Osteoblast (primary cell): ENCODE measurements around the gene ZCCHC2. TPM values are rescaled to one million over a fixed set of nuclear protein-coding genes. Genes with fewer than 3 reads are reported as not detected.

Source experiments
- DNase-seq: peaks from one replicate; pipeline ENCODE4 v3.0.0; 2011; ENCODE audit warnings: low spot score, mixed read lengths; ENCODE audit not compliant: insufficient read length; ENCODE audit errors: missing footprints
- H2AFZ ChIP-seq: 2 replicates; pipeline ENCODE4 v1.6.0; 2011; ENCODE audit warnings: mild to moderate bottlenecking, low read length
- H3K27ac ChIP-seq: 2 replicates; pipeline ENCODE4 v1.5.1; 2011; ENCODE audit warnings: mild to moderate bottlenecking, low read depth, low read length, moderate library complexity
- H3K27me3 ChIP-seq: 2 replicates; pipeline ENCODE4 v1.6.0; 2012; ENCODE audit warnings: mild to moderate bottlenecking, control low read depth, inconsistent platforms, low read length, moderate library complexity; ENCODE audit not compliant: insufficient read depth
- H3K36me3 ChIP-seq: 2 replicates; pipeline ENCODE4 v1.5.1; 2011; ENCODE audit warnings: mild to moderate bottlenecking, low read length, control low read depth, moderate library complexity; ENCODE audit not compliant: insufficient read depth
- H3K4me1 ChIP-seq: 2 replicates; pipeline ENCODE4 v1.5.1; 2011; ENCODE audit warnings: mild to moderate bottlenecking, low read length, control low read depth, moderate library complexity; ENCODE audit not compliant: insufficient read depth
- H3K4me2 ChIP-seq: 2 replicates; pipeline ENCODE4 v1.6.0; 2011; ENCODE audit warnings: mild to moderate bottlenecking, low read length; ENCODE audit not compliant: insufficient read depth
- H3K4me3 ChIP-seq: fragments of 200-600 bp; sonication (generic); 3 replicates; pipeline ENCODE4 v1.5.1; 2012; ENCODE audit warnings: mild to moderate bottlenecking, low read length, inconsistent platforms; ENCODE audit not compliant: insufficient read depth
- H3K79me2 ChIP-seq: 2 replicates; pipeline ENCODE4 v1.6.0; 2012; ENCODE audit warnings: mild to moderate bottlenecking, low read length, control low read depth, inconsistent platforms; ENCODE audit not compliant: insufficient read depth
- H3K9me3 ChIP-seq: 2 replicates; pipeline ENCODE4 v1.5.1; 2011; ENCODE audit warnings: low read depth, low read length, control low read depth
- H4K20me1 ChIP-seq: 2 replicates; pipeline ENCODE4 v1.6.0; 2012; ENCODE audit warnings: mild to moderate bottlenecking, low read length, control low read depth; ENCODE audit not compliant: insufficient read depth
- CTCF ChIP-seq: IDR thresholded peaks from 2 replicates; pipeline ENCODE4 v1.5.1; 2011; ENCODE audit warnings: mild to moderate bottlenecking, low read depth, low read length, moderate library complexity; ENCODE audit errors: extremely low read depth
- total RNA-seq: library from RNA; depleted of rRNA; stranded (reverse); fragments of >200 nt; gene quantifications from 2 replicates; pipeline ENCODE4 v1.2.3, GENCODE V29; 2012

ZCCHC2 gene
- total RNA-seq, 1 donor = 10.1 TPM

- no peak overlapping the region for H2AFZ ChIP-seq
- TF ChIP-seq CTCF = no peak
- H3K4me2 ChIP-seq = no peak overlapping the region
- no peaks in the 10 kb centered on the region for H4K20me1 ChIP-seq
- DNase-seq = no peak
- H3K4me1 ChIP-seq = no peaks in the 10 kb centered on the region
- no peaks in the 10 kb centered on the region for H3K9me3 ChIP-seq
- H3K4me3 ChIP-seq = no peak overlapping the region
- no peak overlapping the region for H3K27ac ChIP-seq
- H3K36me3 ChIP-seq = no peaks in the 10 kb centered on the region
- H3K79me2 ChIP-seq = no peaks in the 10 kb centered on the region
- H3K27me3 ChIP-seq = no peaks in the 10 kb centered on the region
These were observed 10.3 kb upstream of the ZCCHC2 start for GRCh38 chr18:62512532-62512931.

GRCh38 chr18:62512996-62513395, 9.8 kb upstream of the ZCCHC2 start:
- Histone ChIP-seq H3K79me2 (no peaks in the 10 kb centered on the region), H4K20me1 (no peaks in the 10 kb centered on the region), H3K27ac (no peak overlapping the region), H3K9me3 (no peaks in the 10 kb centered on the region), H3K4me2 (no peak overlapping the region), H3K36me3 (no peaks in the 10 kb centered on the region), H3K4me3 (no peak overlapping the region), H3K4me1 (no peaks in the 10 kb centered on the region), H2AFZ (no peak overlapping the region), H3K27me3 (no peaks in the 10 kb centered on the region)
- no peak for DNase-seq
- no peak for TF ChIP-seq CTCF

GRCh38 chr18:62514570-62514969, 8.3 kb upstream of the ZCCHC2 start:
- H3K27me3 ChIP-seq = no peaks in the 10 kb centered on the region
- no peaks in the 10 kb centered on the region for H3K79me2 ChIP-seq
- H2AFZ ChIP-seq = no peak overlapping the region
- H3K9me3 ChIP-seq = no peaks in the 10 kb centered on the region
- no peaks in the 10 kb centered on the region for H4K20me1 ChIP-seq
- no peak overlapping the region for H3K4me3 ChIP-seq
- no peak for TF ChIP-seq CTCF
- H3K27ac ChIP-seq = no peak overlapping the region
- H3K4me1 ChIP-seq = no peaks in the 10 kb centered on the region
- no peak overlapping the region for H3K4me2 ChIP-seq
- no peaks in the 10 kb centered on the region for H3K36me3 ChIP-seq
- no peak for DNase-seq

- no peaks in the 10 kb centered on the region for H4K20me1 ChIP-seq
These were observed 6.6 kb upstream of the ZCCHC2 start for GRCh38 chr18:62516242-62516641.

More at GRCh38 chr18:62516242-62516641, 6.6 kb upstream of the ZCCHC2 start:
- no peak overlapping the region for H3K4me3 ChIP-seq
- no peak overlapping the region for H3K4me2 ChIP-seq
- H3K36me3 ChIP-seq = no peaks in the 10 kb centered on the region
- DNase-seq = no peak
- H3K4me1 ChIP-seq = no peaks in the 10 kb centered on the region
- no peaks in the 10 kb centered on the region for H3K9me3 ChIP-seq
- H2AFZ ChIP-seq = no peak overlapping the region
- no peaks in the 10 kb centered on the region for H3K79me2 ChIP-seq
- peaks cover under 1% of the 10 kb centered on the region for H3K27me3 ChIP-seq
- no peak for TF ChIP-seq CTCF
- H3K27ac ChIP-seq = no peak overlapping the region
